ENCODE results near the gene RUNX3. TPM values are rescaled to one million over a fixed set of nuclear protein-coding genes. Genes with fewer than 3 reads are reported as not detected.
"Not testable (repeated sequence)": the region's sequence is repeated elsewhere in the genome, so short reads cannot be mapped to it uniquely, and the experiment has no call there.

Gene RUNX3
- total RNA-seq, 6 donors from 2014 or later: 4.2 to 15.6 (median 10.1) TPM

- TF ChIP-seq EP300 (IDR thresholded peaks at IDR 0.05) (no peak), POLR2AphosphoS5 (IDR thresholded peaks at IDR 0.05) (no peak), CTCF (IDR thresholded peaks at IDR 0.05) (no peak), POLR2A (IDR thresholded peaks at IDR 0.05) (no peak)
- H3K9me3 ChIP-seq: no peaks in the 10 kb centered on the region
- no peaks in the 10 kb centered on the region for H3K27me3 ChIP-seq
- DNase-seq (no peak), ATAC-seq (ENCODE audit: low FRiP score in 2 of 2) (no peak)
- H3K27ac ChIP-seq: peak overlapping the region in 1 of 4 donors; percentile 10
- WGBS, 2 donors: 78 to 83% methylated on average over 7 of the region's 7 CpGs
- H3K36me3 ChIP-seq: no peaks in the 10 kb centered on the region
- peaks cover 0 to 6% (median 2%) of the 10 kb centered on the region in 4 donors for H3K4me1 ChIP-seq
- no peak overlapping the region for H3K4me3 ChIP-seq
Observed at GRCh38 chr1:24908591-24909259, 21.4 kb downstream of the RUNX3 start.

- not testable (repeated sequence) for H3K27ac ChIP-seq; H3K36me3 ChIP-seq; H3K4me3 ChIP-seq; H3K4me1 ChIP-seq; H3K27me3 ChIP-seq; DNase-seq; ATAC-seq (ENCODE audit: low FRiP score in 2 of 2); H3K9me3 ChIP-seq
- 89 to 95% methylated on average over 57 of the region's 57 CpGs for WGBS, 2 donors
Observed at GRCh38 chr1:24907587-24908294, 22.3 kb downstream of the RUNX3 start.

- no peak for DNase-seq
- WGBS, 2 donors: 85 to 88% methylated on average over 5 to 20 of the region's 20 CpGs
Observed at GRCh38 chr1:24906760-24907490, 23.2 kb downstream of the RUNX3 start.

GRCh38 chr1:24905979-24906720, 23.9 kb downstream of the RUNX3 start:
- ATAC-seq (ENCODE audit: low FRiP score in 2 of 2): no peak
- Histone ChIP-seq H3K9me3 (no peaks in the 10 kb centered on the region), H3K4me1 (peaks cover 0 to 6% (median 2%) of the 10 kb centered on the region in 4 donors), H3K27ac (no peak overlapping the region), H3K27me3 (no peaks in the 10 kb centered on the region), H3K36me3 (peaks cover 0 to 4% (median 0%) of the 10 kb centered on the region in 4 donors), H3K4me3 (no peak overlapping the region)
- TF ChIP-seq EP300 (IDR thresholded peaks at IDR 0.05) (no peak), POLR2AphosphoS5 (IDR thresholded peaks at IDR 0.05) (no peak), POLR2A (IDR thresholded peaks at IDR 0.05) (no peak), CTCF (IDR thresholded peaks at IDR 0.05) (no peak)
- DNase-seq: no peak
- 79 to 82% methylated on average over 16 to 17 of the region's 17 CpGs for WGBS, 2 donors

More at GRCh38 chr1:24906760-24907490, 23.2 kb downstream of the RUNX3 start:
- ATAC-seq (ENCODE audit: low FRiP score in 2 of 2): no peak
- no peak for TF ChIP-seq POLR2A (IDR thresholded peaks at IDR 0.05)
- no peak for TF ChIP-seq CTCF (IDR thresholded peaks at IDR 0.05)
- TF ChIP-seq POLR2AphosphoS5 (IDR thresholded peaks at IDR 0.05): no peak
- TF ChIP-seq EP300 (IDR thresholded peaks at IDR 0.05): no peak
- Histone ChIP-seq H3K27me3 (no peaks in the 10 kb centered on the region), H3K36me3 (peaks cover 0 to 4% (median 0%) of the 10 kb centered on the region in 4 donors), H3K9me3 (no peaks in the 10 kb centered on the region), H3K27ac (no peak overlapping the region), H3K4me1 (peaks cover 0 to 6% (median 2%) of the 10 kb centered on the region in 4 donors), H3K4me3 (no peak overlapping the region)

All from upper lobe of left lung (tissue), 6 donors.